ENCODE measurements around the gene LIMK2. TPM values are rescaled to one million over a fixed set of nuclear protein-coding genes. Genes with fewer than 3 reads are reported as not detected.

The LIMK2 gene
- total and polyA plus RNA-seq, 9 of the 15 experiments (the other 6 are each of a cell fraction or from before 2014, with no cell fraction given): 1.1 to 14.5 (median 8.5) TPM

- Histone ChIP-seq H3K36me3 (ENCODE audit: control insufficient read depth, insufficient read depth, low read length) (no peaks in the 10 kb centered on the region), H2AFZ (ENCODE audit: low read depth, low read length) (no peak overlapping the region), H4K20me1 (replicated peaks; ENCODE audit: control insufficient read depth, insufficient read depth, low read length) (no peaks in the 10 kb centered on the region), H3K4me1 (replicated peaks in 1 of 2; ENCODE audit: control insufficient read depth in 2 of 2, insufficient read depth in 2 of 2, low read length in 2 of 2) (peaks cover 11 to 21% of the 10 kb centered on the region in 2 experiments; a peak in 4 of 5 replicates), H3K9me3 (replicated peaks; ENCODE audit: control insufficient read depth, insufficient read depth, low read depth, low read length) (no peaks in the 10 kb centered on the region), H3K27ac (ENCODE audit: extremely low read depth, low read depth, low read length) (no peak overlapping the region), H3K4me2 (ENCODE audit: insufficient read depth, low read length) (no peak overlapping the region), H3K9me1 (ENCODE audit: control insufficient read depth, insufficient read depth, low read length) (no peaks in the 10 kb centered on the region), H3K79me2 (ENCODE audit: control insufficient read depth, insufficient read depth, low read length) (no peaks in the 10 kb centered on the region), H3K4me3 (no peak overlapping the region), H3K27me3 (ENCODE audit: control insufficient read depth in 2 of 2, insufficient read depth in 2 of 2, low read length in 2 of 2) (no peaks in the 10 kb centered on the region), H3K9ac (ENCODE audit: insufficient read depth in 1 of 2, low read depth in 2 of 2, low read length in 2 of 2) (no peak overlapping the region)
- WGBS (ENCODE audit: insufficient coverage, low coverage, missing lambda C conversion rate): 49% methylated on average over 7 of the region's 8 CpGs
- in situ Hi-C loops (cut with MboI): no loop called here
- intact Hi-C loops (cut with micrococcal nuclease): no loop called here
- POLR2A ChIA-PET: no interaction called here
- FAIRE-seq (no peak), ATAC-seq (no peak), DNase-seq (ENCODE audit: extremely low read depth in 1 of 4, low spot score in 3 of 4) (no peak)
- TF ChIP-seq GABPA (tag; conservative IDR thresholded peaks at IDR 0.05; ENCODE audit: low read depth) (no peak), CREM (IDR thresholded peaks at IDR 0.05; ENCODE audit: low read depth) (no peak), MNT (conservative IDR thresholded peaks at IDR 0.05) (no peak), MIER1 (IDR thresholded peaks at IDR 0.05; ENCODE audit: low read depth) (no peak), SIN3A (IDR thresholded peaks at IDR 0.05; ENCODE audit: borderline replicate concordance in 2 of 2, control insufficient read depth in 1 of 2, low read depth in 2 of 2, low read length in 2 of 2) (no peak), CBFA2T3 (IDR thresholded peaks at IDR 0.05) (no peak)
- no TSS peak for BruUV-seq (replicated peaks)
- CTCF ChIA-PET (ENCODE audit: low intra/inter-chr PET ratio): no interaction called here
These were observed 74.5 kb downstream of the LIMK2 start for GRCh38 chr22:31286360-31287255.

Measured in K562 (cell line).